B cell (primary cell): ENCODE data around the gene NHEJ1.

Source experiments
- CTCF ChIP-seq: fragments of 200-600 bp; IDR thresholded peaks from one replicate; pipeline ENCODE4 v1.8.0; 2022; ENCODE audit warnings: antibody characterized with exemption, mild to moderate bottlenecking
- EZH2 ChIP-seq: IDR thresholded peaks from 2 replicates; pipeline ENCODE4 v1.6.1; 2012; ENCODE audit warnings: borderline replicate concordance, low read depth, mild to moderate bottlenecking, moderate library complexity, low read length; ENCODE audit not compliant: insufficient read depth, poor library complexity, severe bottlenecking

DNA sequence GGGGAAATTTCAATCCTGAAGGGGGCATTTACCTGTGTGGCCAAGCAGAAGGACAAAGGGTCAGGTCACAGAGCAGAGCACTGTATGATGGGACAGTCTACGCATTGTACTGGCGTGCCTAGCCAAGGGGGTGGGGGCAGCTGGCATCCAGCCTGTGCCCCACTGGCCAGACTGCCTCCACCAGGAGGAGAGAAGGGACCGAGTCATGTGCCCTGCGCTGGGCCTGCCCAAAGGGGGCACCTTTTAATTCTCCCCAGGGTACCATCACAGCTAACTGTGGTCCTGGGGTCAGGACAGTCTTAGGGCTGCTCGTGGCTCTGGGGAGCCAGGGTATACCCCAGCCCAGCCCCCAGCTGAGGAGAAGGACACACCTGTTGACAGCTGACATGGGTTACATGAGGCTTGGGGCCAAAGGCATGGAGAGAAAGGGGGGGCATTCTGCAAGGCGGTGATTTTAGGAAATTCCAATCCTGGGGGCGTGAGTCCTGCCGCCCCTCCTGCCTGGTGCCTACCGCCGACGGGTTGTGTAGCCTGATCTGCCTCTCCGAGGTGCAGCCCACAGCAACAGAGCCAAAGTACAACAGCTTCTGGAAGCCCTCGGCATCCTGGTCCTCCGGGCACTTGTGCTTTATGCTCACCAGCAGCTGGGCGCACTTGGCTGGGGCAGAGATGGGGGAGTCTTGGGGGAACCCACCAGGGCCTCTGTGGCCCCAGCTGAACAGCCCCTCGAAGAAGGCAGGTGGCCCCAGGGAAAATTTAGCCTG is 130.3 kb downstream of the NHEJ1 start:
- no peak for TF ChIP-seq CTCF
- no peak for TF ChIP-seq EZH2
